HG03025 (cell line): Measurements from ENCODE around the gene CFAP77.

Experiments
- ATAC-seq: cut with Tn5 transposase; IDR thresholded peaks from one replicate; pipeline ENCODE4 v1.9.1; 2021; ENCODE audit warnings: mild to moderate bottlenecking, moderate library complexity; ENCODE audit not compliant: unreplicated experiment, low FRiP score

The CFAP77 gene

GRCh38 chr9:132513416-132513815, 103.4 kb downstream of the CFAP77 start:
- no peak for ATAC-seq

GRCh38 chr9:132514011-132514744, 104.2 kb downstream of the CFAP77 start:
- no peak for ATAC-seq

- ATAC-seq = no peak
These were observed 104.8 kb downstream of the CFAP77 start for GRCh38 chr9:132514821-132515220.

GRCh38 chr9:132516301-132516700, 106.3 kb downstream of the CFAP77 start:
- no peak for ATAC-seq

GRCh38 chr9:132516911-132517310, 106.9 kb downstream of the CFAP77 start:
- no peak for ATAC-seq

- no peak for ATAC-seq
These were observed 108.0 kb downstream of the CFAP77 start for GRCh38 chr9:132517815-132518550.

GRCh38 chr9:132518626-132519025, 108.6 kb downstream of the CFAP77 start:
- no peak for ATAC-seq

GRCh38 chr9:132519033-132519432, 109.0 kb downstream of the CFAP77 start:
- no peak for ATAC-seq

- ATAC-seq = no peak
These were observed 110.6 kb downstream of the CFAP77 start for GRCh38 chr9:132520612-132521011.

- no peak for ATAC-seq
These were observed 115.5 kb downstream of the CFAP77 start for GRCh38 chr9:132525308-132526023.

- no peak for ATAC-seq
These were observed 121.2 kb downstream of the CFAP77 start for GRCh38 chr9:132531195-132531594.

GRCh38 chr9:132531710-132532570, 121.9 kb downstream of the CFAP77 start:
- ATAC-seq = no peak

GRCh38 chr9:132534832-132535231, 124.8 kb downstream of the CFAP77 start:
- ATAC-seq = no peak

GRCh38 chr9:132536124-132536523, 126.1 kb downstream of the CFAP77 start:
- ATAC-seq = no peak

GRCh38 chr9:132537352-132537751, 127.3 kb downstream of the CFAP77 start:
- ATAC-seq = no peak

GRCh38 chr9:132538071-132538470, 128.1 kb downstream of the CFAP77 start:
- ATAC-seq = no peak

- no peak for ATAC-seq
These were observed 129.1 kb downstream of the CFAP77 start for GRCh38 chr9:132539096-132539495.

GRCh38 chr9:132541051-132541450, 131.0 kb downstream of the CFAP77 start:
- no peak for ATAC-seq

- ATAC-seq = no peak
These were observed 132.1 kb downstream of the CFAP77 start for GRCh38 chr9:132541870-132542830.
